GM12875 (cell line): ENCODE data around the gene PBX1.

ENCODE experiments used
- H3K4me3 ChIP-seq: one replicate; pipeline ENCODE4 v1.5.1; 2011; ENCODE audit warnings: low read depth, low read length, control low read depth
- TF ChIP-seq, protein P1 (sequence below): IDR thresholded peaks from 2 replicates; pipeline ENCODE4 v1.5.1; 2011; ENCODE audit warnings: low read depth, mild to moderate bottlenecking, control low read depth, inconsistent platforms, low read length, moderate library complexity, borderline replicate concordance; ENCODE audit not compliant: insufficient read depth

Gene PBX1

GRCh38 chr1:164779376-164779775 lies 220.4 kb downstream of the PBX1 start:
- no peak overlapping the region for H3K4me3 ChIP-seq
- TF ChIP-seq, protein P1, sequence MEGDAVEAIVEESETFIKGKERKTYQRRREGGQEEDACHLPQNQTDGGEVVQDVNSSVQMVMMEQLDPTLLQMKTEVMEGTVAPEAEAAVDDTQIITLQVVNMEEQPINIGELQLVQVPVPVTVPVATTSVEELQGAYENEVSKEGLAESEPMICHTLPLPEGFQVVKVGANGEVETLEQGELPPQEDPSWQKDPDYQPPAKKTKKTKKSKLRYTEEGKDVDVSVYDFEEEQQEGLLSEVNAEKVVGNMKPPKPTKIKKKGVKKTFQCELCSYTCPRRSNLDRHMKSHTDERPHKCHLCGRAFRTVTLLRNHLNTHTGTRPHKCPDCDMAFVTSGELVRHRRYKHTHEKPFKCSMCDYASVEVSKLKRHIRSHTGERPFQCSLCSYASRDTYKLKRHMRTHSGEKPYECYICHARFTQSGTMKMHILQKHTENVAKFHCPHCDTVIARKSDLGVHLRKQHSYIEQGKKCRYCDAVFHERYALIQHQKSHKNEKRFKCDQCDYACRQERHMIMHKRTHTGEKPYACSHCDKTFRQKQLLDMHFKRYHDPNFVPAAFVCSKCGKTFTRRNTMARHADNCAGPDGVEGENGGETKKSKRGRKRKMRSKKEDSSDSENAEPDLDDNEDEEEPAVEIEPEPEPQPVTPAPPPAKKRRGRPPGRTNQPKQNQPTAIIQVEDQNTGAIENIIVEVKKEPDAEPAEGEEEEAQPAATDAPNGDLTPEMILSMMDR, result no peak

DNA sequence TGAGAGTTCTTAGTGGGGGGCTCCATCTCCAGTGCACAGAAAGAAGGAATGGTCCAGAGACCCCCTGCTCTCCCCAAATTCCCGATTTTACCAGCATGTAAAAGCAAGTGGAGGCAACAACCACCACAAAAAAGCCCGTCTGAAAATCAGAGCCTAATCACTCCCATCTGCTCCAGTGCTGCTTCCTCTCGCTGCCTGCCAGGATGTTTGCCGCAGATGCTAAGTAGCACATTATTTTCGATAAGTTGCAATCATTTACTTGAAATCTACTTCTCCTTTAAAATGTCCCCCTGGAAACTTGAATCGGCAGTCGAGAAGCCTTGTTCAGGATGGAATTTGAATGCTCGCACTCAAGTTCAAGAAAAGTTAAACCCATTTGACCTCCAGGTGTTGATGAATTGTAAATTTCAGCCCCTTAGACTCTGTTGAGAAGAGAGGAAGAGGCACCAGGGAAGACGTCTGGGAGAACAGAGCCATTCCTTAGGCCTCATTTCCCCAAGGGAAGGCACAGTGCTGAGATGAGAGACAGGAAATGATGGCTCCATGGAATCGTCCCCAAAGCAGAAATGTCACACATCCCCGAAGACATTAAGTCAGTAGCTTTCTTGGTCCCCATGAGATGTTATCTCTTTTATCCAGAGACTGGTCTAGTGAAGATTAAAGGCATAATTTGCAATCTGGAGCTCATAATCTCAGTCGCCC lies 221.3 kb downstream of the PBX1 start:
- no peak overlapping the region for H3K4me3 ChIP-seq
- TF ChIP-seq, protein P1, result no peak

DNA sequence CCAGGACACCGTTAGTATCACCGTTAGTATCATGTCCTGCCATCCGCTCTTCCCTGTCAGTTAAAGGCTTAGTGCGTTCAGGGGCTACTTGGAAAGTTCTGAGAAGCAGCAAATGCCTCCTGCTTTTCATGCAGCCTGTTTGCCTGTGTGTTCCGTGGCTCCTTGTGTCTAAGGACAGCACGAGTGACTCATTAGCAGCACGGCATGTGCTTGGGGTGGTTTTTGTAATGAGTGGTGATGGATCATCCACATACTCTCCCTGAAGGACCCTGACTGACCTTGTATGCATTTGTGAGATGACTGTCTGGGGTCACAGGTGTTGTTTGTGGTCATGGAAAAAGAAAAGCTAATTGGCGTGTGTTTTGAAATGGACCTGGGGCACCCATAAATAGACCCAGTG lies 221.9 kb downstream of the PBX1 start:
- no peak overlapping the region for H3K4me3 ChIP-seq
- TF ChIP-seq, protein P1, result no peak

DNA sequence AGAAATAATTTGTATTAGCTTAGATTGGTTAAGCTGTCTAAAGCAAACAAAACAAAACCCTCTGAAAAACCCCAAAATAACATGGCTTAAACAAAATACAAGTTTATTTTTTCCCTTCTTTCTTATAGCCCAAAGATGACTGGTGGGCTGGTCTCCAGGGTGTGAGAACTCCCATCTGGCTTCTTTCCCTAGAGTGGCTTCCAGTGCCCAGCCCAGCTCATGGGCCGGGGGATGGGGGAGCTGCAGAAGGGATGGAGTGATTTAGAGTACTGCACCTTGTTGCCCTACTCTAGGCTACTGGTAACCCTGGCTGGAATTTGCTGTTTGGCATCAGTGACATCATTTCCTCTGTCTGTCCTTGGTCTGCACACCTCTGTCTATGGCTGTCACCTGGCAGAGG lies 223.0 kb downstream of the PBX1 start:
- H3K4me3 ChIP-seq, result no peak overlapping the region
- TF ChIP-seq, protein P1, result no peak

- TF ChIP-seq, protein P1, result no peak
- no peak overlapping the region for H3K4me3 ChIP-seq
Measured at GRCh38 chr1:164783778-164784555, 225.0 kb downstream of the PBX1 start.

DNA sequence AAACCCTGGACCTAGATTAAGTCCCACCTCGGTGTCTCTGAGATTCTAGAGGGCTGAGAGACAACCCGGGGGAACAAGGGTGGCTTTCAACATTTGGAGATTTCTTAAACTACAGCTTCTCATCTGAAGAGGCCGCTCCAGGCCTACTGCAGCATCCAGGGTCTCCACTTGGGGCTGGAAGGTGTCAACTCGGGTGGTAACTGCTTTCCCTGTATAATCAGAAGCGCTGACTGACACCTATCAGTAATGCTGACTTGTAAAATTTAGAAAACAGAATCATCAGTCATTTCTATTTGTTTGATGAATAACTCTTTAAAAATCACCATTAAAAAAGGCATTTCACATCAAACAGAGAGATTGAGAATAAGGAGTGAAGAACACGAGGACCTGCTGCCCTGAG lies 226.0 kb downstream of the PBX1 start:
- TF ChIP-seq, protein P1, result no peak
- H3K4me3 ChIP-seq, result no peak overlapping the region
